NCI-H510A treated with DMSO at 0.1 percent for 48 hours (cell line): ENCODE measurements around the gene LARGE1.
A peak's percentile ranks its signal among the peaks of the same experiment; 100 is the strongest.

Source experiments
- DNase-seq: peaks from one replicate; lab custom pipeline; 2025; lab: John Stamatoyannopoulos, UW

The LARGE1 gene

DNA sequence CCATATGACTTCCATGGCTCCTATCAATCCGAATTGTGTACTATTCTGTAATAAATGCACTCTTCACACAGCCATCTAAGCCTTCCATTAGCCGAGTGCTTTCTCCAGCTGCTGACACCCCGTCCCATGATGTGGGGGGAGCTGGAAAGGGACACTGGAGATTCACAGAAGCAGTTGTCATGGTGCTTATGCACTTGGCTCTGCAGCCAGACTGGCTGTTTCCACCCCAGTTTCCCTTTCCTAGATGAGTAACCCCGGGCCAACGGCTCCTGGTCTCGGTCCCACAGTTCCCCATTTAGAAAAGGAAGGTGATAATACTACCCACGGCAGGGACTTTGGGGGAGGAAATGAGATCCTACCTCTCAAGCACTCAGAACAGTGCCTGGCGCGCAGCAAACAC is 617.2 kb downstream of the LARGE1 start:
- no peak for DNase-seq

DNA sequence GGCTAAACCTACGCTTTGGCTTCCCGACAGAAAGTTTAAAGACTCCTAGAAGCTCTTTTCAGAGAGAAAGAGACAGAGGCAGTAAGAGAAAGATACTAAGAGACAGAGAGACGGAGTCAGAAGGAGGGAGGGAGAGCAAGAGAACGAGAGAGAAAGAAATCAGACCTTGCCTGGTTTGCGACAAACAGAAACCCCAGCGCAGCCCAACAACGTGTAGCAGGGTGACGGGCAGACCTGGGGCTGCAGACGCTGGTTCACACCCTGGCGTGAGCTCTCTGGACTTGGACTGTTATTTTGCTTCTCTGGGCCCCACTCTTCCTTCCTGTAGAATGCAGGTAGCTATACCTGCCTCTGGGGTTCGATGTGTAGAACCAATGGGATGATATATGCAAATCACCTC is 617.7 kb downstream of the LARGE1 start:
- no peak for DNase-seq

DNA sequence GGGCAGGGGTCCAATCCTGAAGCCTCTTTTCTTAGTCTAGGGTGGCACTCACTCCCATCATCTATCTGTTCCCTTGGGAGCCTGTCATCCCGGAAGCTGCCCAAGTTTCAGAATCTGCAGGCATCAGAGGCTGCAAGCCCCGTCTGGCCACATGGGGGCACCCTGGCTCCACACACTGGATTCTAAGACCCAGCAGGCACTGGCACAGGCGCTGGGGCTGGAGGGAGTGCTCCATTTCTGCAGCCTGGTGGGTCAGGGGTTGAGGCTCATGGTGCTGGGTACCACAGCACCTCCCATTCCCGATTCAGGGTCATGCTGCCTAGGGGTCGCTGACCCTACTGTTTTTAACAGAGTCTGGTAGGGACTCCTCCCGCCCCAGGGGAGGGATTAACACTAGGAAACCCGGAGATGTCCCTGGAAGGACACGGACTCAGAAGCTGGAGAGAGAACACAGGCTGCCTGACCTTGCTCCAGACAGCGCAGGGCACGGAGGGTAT is 618.2 kb downstream of the LARGE1 start:
- peak; percentile 65 for DNase-seq

- DNase-seq: no peak
These were observed 620.1 kb downstream of the LARGE1 start for GRCh38 chr22:33300165-33300564.

DNA sequence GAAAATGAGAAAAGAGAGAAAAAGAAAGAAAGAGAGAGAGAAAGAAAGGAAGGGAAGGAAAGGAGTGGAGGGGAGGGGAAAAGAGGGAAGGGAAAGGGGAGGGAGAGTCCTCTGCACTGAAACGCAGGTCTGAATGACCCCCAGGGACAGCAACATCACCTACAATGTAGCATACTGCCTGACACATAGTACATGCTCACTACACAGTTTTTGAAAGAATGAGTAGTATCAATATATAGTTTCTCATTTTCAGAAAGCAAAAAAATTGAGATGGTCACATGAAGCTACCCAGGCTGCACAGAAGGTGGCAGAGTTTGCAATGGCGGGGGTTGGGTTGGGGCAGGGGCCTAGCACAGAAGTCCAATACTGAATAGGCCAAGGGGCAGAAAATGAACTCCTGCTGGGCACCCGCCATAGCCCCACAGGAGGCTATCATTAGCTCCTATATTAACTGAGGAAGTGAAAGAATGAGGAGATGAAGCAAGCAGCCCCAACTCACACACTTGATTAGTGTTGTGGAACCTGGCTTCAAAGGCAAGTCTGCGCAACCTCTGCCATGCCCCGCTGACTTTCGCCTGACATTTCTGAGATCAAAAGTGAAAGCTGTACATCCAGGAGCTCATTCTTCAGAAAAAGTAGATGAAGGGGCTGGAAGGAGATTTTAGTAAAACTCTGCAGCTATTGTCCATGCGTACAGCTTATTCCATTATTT is 620.9 kb downstream of the LARGE1 start:
- DNase-seq: no peak

GRCh38 chr22:33296941-33297340 is 623.3 kb downstream of the LARGE1 start:
- DNase-seq: no peak

GRCh38 chr22:33288078-33288477 is 632.2 kb downstream of the LARGE1 start:
- no peak for DNase-seq

- DNase-seq: no peak
These were observed 645.2 kb downstream of the LARGE1 start for GRCh38 chr22:33275073-33275443.

DNA sequence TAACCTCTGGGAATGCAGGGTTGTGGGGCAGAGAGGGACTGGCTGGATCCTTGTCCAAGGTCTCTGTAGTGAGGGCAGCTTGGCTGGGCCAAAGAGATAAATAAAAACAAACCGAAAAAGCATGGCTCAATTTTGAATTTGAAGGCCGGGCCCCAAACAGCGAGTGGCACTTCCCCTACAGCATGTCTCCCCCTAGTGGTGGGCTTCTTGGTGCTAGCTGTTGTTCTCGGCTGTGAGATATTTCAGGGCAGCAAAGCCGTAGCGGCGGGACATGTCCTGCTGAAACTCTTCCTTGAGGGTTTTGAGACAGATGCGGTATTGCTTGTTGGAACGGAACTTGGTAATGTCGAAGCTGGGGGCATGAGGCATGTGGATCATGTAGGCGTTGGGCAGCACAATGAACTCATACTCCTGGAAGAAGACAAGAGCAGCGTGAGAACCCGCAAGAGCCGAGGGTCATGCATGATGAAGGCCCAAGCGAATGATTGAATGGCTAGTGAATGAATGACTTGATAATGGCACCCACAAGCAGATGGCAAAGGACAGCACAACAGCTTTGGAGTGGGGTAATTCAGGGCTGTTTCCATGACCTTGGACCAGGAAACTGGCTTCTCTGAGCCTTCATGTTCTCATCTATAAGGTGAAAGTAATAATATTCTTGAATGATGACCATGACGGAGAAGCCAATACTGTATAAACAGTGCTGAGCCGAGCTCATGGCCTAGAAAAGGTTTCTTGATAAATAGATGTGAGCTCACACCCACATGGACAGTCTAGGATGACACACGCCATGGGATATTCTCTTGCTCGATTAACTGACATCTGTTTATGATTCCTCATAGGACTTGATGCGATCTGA is 645.8 kb downstream of the LARGE1 start:
- DNase-seq: no peak

DNA sequence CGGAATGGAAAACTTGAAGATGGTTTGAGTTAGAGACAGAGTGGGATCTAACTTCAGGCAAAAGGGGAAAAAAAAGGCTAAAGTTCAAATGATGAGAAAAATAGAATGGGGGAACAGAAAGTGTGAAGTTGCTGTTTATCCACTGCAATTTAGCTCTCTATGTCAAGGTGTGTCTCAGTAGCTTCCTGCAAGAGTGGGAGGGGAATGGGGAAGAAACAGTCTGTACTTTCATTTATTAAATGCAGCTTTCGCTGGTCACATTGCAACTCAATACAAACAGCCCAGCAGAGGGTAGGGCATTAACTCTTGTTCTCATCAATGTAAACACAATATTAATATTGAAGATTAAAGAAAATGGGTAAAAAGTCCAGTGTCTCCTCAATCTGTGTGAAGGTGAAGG is 647.4 kb downstream of the LARGE1 start:
- DNase-seq: no peak

GRCh38 chr22:33272180-33272579 is 648.1 kb downstream of the LARGE1 start:
- DNase-seq: no peak

- no peak for DNase-seq
These were observed 648.7 kb downstream of the LARGE1 start for GRCh38 chr22:33271390-33272161.

DNA sequence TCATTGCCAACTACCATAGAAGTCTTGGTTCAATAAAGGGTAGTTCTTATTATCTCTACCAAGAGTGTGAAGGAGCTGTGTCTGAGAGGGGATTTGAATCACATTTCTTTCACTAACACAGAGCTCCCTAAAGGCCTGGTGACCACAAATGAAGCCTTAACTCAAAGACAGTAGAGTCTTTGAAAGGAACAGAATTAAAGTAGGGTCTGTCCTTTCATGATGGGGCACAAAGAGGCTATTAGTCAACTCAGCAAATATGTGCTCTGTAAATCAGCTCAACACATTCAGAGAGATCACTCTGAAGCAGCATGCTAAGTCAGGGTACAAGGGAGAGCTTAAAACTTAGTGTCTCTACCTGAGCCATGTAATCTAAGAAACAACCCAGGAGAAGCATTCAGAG is 649.7 kb downstream of the LARGE1 start:
- no peak for DNase-seq

DNA sequence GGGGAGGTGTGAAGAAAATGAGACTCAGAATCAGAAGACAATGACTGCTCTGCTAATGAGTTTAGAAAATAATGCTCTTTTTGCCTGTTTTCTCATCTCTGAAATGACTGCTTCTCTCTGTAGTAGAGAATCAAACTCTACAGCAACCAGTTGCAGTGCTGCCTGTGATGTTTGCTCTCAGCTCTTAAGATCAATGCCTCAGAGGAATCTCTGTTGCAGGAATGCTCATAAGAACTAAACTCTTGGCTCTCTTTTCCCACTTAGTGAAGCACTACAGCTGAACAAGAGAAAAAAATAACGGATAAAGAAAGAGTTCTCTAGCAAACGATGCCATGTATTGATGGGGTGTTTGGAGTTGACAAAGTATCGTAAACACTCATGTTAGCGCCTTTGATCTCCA is 658.6 kb downstream of the LARGE1 start:
- no peak for DNase-seq

DNA sequence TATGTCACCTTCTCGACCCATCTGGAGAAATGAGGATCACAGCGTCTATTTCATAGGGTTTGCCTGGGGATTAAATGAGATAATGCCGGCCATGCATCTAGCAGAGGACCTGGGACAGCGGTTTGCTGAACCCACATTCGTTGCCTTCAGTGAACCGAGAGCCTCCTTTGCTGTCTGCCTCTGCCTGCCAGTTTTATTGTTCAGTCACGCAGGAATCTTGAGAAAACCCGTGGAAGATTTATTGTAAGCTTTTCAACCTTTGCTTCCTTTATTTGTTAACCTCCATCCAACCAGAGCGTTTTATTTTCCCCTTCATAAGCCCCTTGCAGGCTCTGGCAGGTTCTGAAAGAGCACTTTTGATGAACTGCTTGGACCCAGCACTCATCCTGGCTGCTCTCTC is 659.8 kb downstream of the LARGE1 start:
- no peak for DNase-seq

- DNase-seq: no peak
These were observed 664.5 kb downstream of the LARGE1 start for GRCh38 chr22:33255791-33256190.

DNA sequence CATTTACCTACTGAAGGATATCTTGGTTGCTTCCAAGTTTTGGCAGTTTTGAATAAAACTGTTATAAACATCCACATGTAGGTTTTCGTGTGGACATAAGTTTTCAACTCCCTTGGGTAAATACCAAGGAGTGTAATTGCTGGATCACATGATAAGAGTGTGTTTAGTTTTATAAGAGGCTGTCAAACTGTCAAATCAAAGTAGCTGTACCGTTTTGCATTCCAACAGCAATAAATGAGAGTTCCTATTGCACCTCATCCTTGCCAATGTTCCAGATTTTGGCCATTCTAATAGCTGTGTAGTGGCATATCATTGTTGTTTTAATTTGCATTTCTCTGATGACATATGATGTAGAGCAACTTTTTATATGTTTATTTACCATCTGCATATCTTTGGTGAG is 671.3 kb downstream of the LARGE1 start:
- no peak for DNase-seq

DNA sequence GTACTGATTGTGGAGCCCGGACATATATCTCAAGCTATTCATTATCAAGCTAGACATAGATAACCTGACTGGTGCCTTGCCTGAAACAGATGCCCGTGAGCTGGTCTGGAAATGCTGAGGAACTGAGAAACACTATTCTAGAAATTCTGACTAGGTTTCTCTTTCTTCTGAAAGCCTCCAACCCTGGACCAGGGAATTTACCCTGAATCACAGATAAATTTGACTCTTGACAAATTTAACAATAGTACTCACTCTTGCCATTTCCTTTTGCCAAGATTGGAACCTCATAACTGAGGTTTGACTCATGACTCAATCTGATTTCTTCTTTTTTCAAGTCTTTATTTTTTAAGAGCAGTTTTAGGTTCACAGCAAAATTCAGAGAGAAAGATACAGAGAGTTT is 672.5 kb downstream of the LARGE1 start:
- DNase-seq: no peak

GRCh38 chr22:33242078-33242477 is 678.2 kb downstream of the LARGE1 start:
- no peak for DNase-seq

GRCh38 chr22:33240888-33241475 is 679.3 kb downstream of the LARGE1 start:
- no peak for DNase-seq

DNA sequence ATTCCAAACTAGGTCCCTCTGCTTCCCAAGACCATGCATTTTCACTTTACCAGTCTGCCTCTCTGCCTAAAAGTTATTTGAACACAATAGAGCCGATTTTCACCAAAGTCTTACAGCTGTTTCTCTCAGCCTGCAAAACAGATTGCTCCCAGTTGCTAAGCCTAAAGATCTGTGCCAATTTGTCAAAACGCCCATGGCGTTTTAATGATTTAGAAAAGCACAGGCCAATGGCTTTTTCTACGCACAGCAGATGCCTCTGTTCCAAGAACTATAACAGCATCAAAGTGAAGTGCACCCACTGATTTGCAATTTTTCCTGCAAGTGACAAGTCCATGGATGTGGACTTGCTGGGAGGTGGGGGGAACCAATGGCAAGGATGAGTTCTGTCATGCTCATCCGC is 688.2 kb downstream of the LARGE1 start:
- DNase-seq: no peak

- DNase-seq: no peak
These were observed 692.5 kb downstream of the LARGE1 start for GRCh38 chr22:33227791-33228190.
